HS-27A (cell line): ENCODE data around the gene CLEC18C.
"Not testable (repeated sequence)": the region's sequence is repeated elsewhere in the genome, so short reads cannot be mapped to it uniquely, and the experiment has no call there.

ENCODE experiments used
- DNase-seq: peaks from one replicate; pipeline ENCODE4 v3.0.0-alpha.2; 2012; ENCODE audit warnings: low read depth, missing footprints

CLEC18C gene

DNA sequence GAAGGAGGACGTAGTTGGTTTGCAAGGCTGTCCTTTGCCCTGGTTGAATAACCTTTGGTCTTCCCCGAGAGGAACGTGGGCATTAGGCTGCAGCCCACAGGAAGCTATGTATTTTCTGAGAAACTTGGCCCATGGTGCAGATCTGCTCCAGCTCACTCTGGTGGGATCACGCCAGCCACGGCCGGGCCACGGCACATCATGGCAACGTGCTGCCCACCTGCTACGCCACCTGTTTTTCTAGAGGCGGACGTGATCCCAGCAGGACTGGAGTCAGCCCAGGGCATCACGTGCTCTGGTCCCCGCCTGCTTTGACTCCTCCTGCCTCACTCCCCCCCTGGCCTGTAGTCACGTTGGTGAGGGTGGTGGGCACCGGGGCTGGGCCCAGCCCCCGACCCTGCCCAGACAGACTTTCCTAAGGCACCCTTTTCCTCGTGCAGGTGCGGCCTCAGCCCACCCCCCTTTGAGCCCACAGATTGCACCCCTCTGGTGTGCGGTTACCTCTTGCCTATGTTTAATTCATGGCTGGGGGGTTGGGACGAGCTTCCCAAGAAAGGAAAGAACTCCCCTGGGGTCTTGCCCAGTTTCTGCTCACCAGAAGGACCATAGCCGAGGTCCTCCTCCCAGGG lies at the start of gene CLEC18C:
Gene CLEC18C, plus strand, starts transcription at position 576 of the 626 bp plus-strand sequence. CDS start 492 bp downstream, outside the sequence.
- DNase-seq: not testable (repeated sequence)

GRCh38 chr16:70123822-70124221 lies 49.8 kb upstream of the CLEC18C start:
- DNase-seq: not testable (repeated sequence)

- not testable (repeated sequence) for DNase-seq
Measured at GRCh38 chr16:70126226-70126625, 47.4 kb upstream of the CLEC18C start.

GRCh38 chr16:70127706-70128105 lies 45.9 kb upstream of the CLEC18C start:
- not testable (repeated sequence) for DNase-seq

DNA sequence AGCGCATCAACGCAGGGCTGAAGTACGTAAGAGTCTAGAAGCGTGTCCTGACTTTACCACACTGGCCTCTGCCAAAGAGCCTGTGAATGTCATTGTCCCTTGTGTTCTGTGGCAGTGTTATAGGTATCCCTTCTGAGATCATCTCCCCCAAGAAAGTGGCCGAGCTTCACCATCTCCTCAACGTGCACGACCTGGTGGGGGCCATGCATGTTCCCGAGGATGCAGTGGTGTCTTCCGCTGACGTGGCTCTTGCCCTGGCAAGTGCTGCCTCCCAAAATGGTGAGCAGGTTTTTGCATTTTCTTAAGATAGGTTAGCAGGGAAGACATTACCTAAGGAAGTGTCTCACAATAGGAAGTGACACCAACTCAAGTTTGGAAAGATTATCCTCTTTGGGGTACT lies 44.7 kb upstream of the CLEC18C start:
- not testable (repeated sequence) for DNase-seq

GRCh38 chr16:70135796-70136195 lies 37.8 kb upstream of the CLEC18C start:
- not testable (repeated sequence) for DNase-seq

- DNase-seq: not testable (repeated sequence)
Measured at GRCh38 chr16:70136595-70136994, 37.0 kb upstream of the CLEC18C start.

- DNase-seq: not testable (repeated sequence)
Measured at GRCh38 chr16:70142739-70143138, 30.8 kb upstream of the CLEC18C start.

GRCh38 chr16:70143231-70143895 lies 30.2 kb upstream of the CLEC18C start:
- DNase-seq: not testable (repeated sequence)

DNA sequence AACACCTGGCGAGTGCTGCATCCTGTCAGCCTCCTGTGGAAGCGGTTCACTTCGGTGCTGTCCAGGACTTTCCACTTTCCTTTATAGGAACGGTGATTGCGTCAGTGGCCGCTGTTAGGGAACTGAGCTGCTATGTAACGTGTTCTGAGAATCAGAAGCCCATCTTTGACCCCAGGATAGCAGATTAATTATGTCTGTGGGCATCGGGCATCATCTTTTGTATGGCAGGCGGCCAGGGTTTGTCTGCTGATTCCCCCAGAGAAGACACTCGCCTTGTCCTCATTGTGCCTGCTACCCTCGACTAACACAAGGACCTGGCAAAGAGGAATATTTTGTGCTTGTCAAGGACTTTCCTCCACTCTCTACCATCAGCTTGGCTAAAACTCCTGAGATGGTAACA lies 25.7 kb upstream of the CLEC18C start:
- DNase-seq: not testable (repeated sequence)

DNA sequence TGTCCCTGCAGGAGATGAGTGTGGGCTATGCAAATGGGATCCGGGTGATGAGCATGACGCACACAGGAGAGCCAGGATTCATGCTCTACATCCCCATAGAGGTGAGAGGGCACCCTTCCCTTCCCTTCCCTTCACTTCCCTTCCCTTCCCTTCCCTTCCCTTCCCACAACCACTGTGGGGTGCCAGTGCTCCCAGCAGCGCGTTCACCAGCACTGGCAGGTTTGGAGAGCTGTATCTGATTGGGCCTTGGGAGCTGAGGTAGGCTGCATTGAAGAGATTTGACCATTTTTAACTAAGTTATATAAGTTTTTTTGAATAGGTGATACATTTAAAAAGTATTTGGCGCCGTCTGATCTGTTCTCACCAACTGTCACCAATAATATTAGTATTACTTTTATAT lies 25.1 kb upstream of the CLEC18C start:
- DNase-seq: not testable (repeated sequence)

DNA sequence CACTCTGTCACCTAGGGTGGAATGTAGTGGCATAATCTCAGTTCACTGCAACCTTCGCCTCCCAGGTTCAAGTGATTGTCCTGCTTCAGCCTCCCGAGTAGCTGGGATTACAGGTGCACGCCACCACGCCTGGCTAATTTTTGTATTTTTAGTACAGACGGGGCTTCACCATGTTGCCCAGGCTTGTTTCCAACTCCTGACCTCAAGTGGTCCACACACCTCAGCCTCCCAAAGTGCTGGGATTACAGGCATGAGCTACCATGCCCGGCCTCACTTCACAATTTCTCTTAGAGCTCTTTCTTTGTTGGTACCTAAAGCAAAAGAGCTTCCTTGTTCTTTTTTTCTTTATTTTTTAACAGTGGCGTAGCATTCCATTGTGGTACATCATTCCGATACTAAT lies 24.3 kb upstream of the CLEC18C start:
- not testable (repeated sequence) for DNase-seq

- no peak for DNase-seq
Measured at GRCh38 chr16:70151391-70151790, 22.2 kb upstream of the CLEC18C start.

DNA sequence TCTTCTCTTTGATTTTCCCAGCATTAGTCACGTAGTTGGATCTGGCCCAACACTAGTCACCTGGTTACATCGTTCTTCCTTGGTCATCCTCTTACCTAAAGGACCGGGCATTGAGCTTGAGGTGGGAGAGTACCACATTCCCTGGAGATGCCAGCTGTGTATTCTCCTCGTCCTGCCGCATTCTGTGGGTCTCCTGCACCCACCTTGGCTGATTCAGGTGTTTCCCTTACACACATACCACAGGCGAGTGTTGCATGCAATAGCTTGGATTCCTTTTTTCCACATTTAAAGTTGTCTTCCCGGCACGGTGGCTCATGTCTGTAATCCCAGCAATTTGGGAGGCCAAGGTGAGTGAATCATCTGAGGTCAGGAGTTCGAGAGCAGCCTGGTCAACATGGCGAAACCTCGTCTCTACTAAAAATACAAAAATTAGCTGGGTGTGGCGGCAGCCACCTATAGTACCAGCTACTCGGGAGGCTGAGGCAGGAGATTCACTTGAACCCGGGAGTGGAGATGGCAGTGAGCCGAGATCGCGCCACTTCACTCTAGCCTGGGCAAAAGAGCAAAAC lies 21.6 kb upstream of the CLEC18C start:
- DNase-seq: no peak

GRCh38 chr16:70152578-70153302 lies 20.8 kb upstream of the CLEC18C start:
- DNase-seq: no peak

DNA sequence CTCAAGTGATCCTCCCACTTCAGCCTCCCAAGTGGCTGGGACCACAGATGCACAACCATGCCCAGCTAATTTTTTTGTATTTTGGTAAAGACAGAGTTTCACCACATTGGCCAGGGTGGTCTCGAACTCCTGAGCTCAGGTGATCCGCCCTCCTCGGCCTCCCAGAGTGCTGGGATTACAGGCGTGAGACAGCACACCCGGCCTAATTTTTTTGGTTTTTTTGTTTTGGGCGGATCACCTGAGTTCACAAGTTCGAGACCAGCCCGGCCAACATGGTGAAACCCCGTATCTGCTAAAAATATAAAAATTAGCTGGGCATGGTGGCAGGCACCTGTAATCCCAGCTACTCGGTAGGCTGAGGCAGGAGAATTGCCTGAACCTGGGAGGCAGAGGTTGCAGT lies 18.9 kb upstream of the CLEC18C start:
- not testable (repeated sequence) for DNase-seq

DNA sequence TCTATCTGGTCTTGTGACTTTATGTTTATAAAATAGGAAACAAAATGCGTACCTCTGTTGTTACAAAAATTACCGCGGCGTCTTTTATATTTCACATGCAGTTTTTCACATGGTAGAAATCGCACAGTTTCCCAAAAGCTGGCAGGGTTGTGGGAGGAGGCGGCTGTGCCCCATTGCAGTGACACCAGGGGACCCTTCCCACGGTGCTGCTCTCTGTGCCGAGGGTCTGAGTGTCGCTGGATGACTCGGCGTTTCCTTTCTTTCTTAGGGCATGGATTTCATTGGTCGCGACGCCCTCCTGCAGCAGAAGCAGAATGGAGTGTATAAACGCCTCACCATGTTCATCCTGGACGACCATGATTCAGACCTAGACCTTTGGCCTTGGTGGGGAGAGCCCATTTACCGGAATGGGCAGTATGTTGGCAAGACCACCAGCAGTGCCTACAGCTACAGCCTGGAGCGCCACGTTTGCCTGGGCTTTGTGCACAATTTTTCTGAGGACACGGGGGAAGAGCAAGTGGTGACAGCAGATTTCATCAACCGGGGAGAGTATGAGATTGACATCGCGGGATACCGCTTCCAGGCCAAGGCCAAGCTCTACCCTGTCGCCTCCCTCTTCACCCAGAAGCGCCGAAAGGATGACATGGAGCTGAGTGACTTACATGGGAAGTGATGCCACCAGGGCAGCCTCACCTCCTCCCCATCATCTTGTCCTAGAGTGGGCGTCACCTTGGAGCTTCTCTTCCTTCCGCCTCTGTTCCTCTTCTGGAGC lies 17.2 kb upstream of the CLEC18C start:
- DNase-seq: no peak

DNA sequence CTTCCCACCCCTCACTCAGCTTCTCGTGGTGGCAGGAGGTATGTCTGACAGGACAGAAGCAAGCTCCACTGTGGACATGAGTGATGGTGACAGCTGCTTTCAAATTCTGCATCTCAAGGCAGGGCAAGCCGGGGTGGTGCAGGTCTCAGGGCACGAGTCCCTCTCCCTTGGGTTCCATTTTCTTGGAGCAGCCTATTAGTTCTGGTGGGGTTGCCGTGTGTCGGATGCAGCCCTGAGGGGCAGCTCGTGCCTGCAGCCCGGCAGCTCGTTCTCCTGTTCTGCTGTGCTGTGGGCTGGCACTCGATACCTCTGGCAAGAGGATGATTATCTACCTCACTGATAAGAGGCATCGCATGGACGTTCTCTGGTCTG lies 16.5 kb upstream of the CLEC18C start:
- DNase-seq: no peak

- DNase-seq: no peak
Measured at GRCh38 chr16:70157477-70158260, 15.9 kb upstream of the CLEC18C start.

DNA sequence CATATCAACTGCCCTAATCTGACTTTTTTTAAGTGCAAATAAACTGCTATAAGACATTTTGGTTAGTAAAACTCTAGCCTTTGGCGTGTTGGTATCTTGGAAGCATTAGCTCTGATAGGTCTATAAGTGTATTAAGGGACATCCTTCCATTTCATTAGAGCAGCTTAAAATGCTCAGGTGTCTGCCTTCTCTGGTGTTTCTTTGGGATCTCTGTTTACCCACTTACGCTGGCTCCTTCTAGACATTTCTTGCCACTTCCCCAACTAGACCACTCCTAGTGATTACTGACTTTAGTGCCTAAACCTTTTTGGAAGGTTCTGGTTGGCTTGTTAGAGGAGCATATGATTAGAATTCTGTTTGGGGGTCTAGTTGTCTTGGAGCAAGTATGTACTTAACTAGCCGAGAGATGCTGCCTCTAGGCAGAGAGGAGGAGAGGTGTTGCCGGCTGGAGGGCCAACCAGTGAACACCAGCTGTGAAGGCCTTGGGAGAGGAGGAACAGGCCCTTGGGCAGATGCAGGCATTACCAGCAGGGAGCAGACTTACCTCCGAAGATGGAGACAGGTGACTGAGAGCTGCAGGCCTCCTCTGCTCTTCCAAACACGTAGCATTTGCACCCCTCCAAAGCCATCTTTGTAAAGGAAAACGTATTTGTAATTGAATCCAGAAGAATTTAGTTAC lies 15.2 kb upstream of the CLEC18C start:
- no peak for DNase-seq
